Endothelial cell of umbilical vein (primary cell): ENCODE measurements around the gene PRPSAP1. TPM values are rescaled to one million over a fixed set of nuclear protein-coding genes. Genes with fewer than 3 reads are reported as not detected.

Source experiments
- BruUV-seq: library from RNA; stranded (reverse); fragments of 400-500 nt; replicated peaks from 2 replicates; lab custom pipeline; 2021; lab: Mats Ljungman, UMichigan
- CTCF ChIA-PET: fragments of 300-600, 350-600 bp; sonication (Branson Sonifier 250); formaldehyde crosslinking; loops from one replicate; lab custom pipeline; 2021; ENCODE audit warnings: antibody characterized with exemption, inconsistent platforms; lab: Charles Lee
- POLR2A ChIA-PET: fragments of 300-600, 350-600 bp; sonication (Branson Sonifier 250); formaldehyde crosslinking; loops from one replicate; lab custom pipeline; 2021; ENCODE audit warnings: antibody characterized with exemption, inconsistent platforms; lab: Charles Lee
- DNase-seq: peaks from one replicate; pipeline ENCODE4 v3.0.0-alpha.2; 2011; ENCODE audit warnings: low read depth, low spot score
- FAIRE-seq: peaks from 2 replicates; lab custom pipeline; 2011; peaks lifted over from hg19 to GRCh38; lab: Jason Lieb, UNC
- H2AFZ ChIP-seq: 2 replicates; pipeline ENCODE4 v1.6.0; 2012; ENCODE audit warnings: low read depth, low read length, control low read depth, inconsistent platforms
- H3K27ac ChIP-seq: 2 replicates; pipeline ENCODE4 v1.5.1; 2011; ENCODE audit warnings: low read depth, mild to moderate bottlenecking, control low read depth, low read length, moderate library complexity; ENCODE audit not compliant: insufficient read depth
- H3K27me3 ChIP-seq, 2 experiments: 2 replicates each; pipeline versions ENCODE4 v1.6.0 to v1.6.1; 2011; ENCODE audit warnings: low read length in 2 of 2, mixed read lengths in 1 of 2; ENCODE audit not compliant: control insufficient read depth in 2 of 2, insufficient read depth in 2 of 2
- H3K36me3 ChIP-seq, 2 experiments: 2 replicates in 1 of 2; 3 replicates in 1 of 2; pipeline ENCODE4 v1.5.1; 2011; ENCODE audit warnings: low read length in 2 of 2, mild to moderate bottlenecking in 1 of 2, moderate library complexity in 1 of 2; ENCODE audit not compliant: control insufficient read depth in 2 of 2, insufficient read depth in 2 of 2; ENCODE audit errors: extremely low read depth in 1 of 2
- H3K4me1 ChIP-seq: 3 replicates; pipeline ENCODE4 v1.5.1; 2011; ENCODE audit warnings: mild to moderate bottlenecking, low read length; ENCODE audit not compliant: control insufficient read depth, insufficient read depth; ENCODE audit errors: extremely low read depth
- H3K4me2 ChIP-seq: 2 replicates; pipeline ENCODE4 v1.6.1; 2011; ENCODE audit warnings: low read length, control low read depth, mixed read lengths; ENCODE audit not compliant: insufficient read depth
- H3K4me3 ChIP-seq, 3 experiments: fragments of 200-600 bp in 1 of 3; sonication (generic), shearing (Covaris generic) in 1 of 3; replicated peaks in 1 of 3; 2 replicates each; pipeline ENCODE4 v1.5.1; 2011 to 2016; ENCODE audit warnings: control low read depth in 3 of 3, low read length in 3 of 3, mild to moderate bottlenecking in 2 of 3, inconsistent platforms in 1 of 3, low read depth in 1 of 3, moderate library complexity in 1 of 3; ENCODE audit not compliant: insufficient read depth in 1 of 3
- H3K79me2 ChIP-seq: 2 replicates; pipeline ENCODE4 v1.6.0; 2012; ENCODE audit warnings: low read length, inconsistent platforms; ENCODE audit not compliant: control insufficient read depth, insufficient read depth
- H3K9ac ChIP-seq: replicated peaks from 2 replicates; pipeline ENCODE3; 2011; ENCODE audit warnings: low read length, control low read depth; ENCODE audit not compliant: insufficient read depth; ENCODE audit errors: extremely low read depth
- H3K9me1 ChIP-seq: replicated peaks from 3 replicates; pipeline ENCODE4 v1.6.0; 2011; ENCODE audit warnings: mild to moderate bottlenecking, low read length; ENCODE audit not compliant: control insufficient read depth, insufficient read depth; ENCODE audit errors: extremely low read depth
- H3K9me3 ChIP-seq: replicated peaks from 2 replicates; pipeline ENCODE4 v1.5.1; 2012; ENCODE audit warnings: low read length, inconsistent platforms; ENCODE audit not compliant: control insufficient read depth, insufficient read depth
- H4K20me1 ChIP-seq: replicated peaks from 2 replicates; pipeline ENCODE3; 2011; ENCODE audit warnings: mild to moderate bottlenecking, low read length; ENCODE audit not compliant: control insufficient read depth, insufficient read depth; ENCODE audit errors: extremely low read depth
- CTCF ChIP-seq, 2 donors: IDR thresholded peaks; 1 replicate in 1 of 2; 2 replicates in 1 of 2; pipeline ENCODE4 v1.5.1; 2011; ENCODE audit warnings: low read length in 2 of 2, mild to moderate bottlenecking in 2 of 2, moderate library complexity in 2 of 2, control low read depth in 1 of 2, inconsistent platforms in 1 of 2, low read depth in 1 of 2; ENCODE audit not compliant: insufficient read depth in 1 of 2; ENCODE audit errors: extremely low read depth in 1 of 2
- EZH2 ChIP-seq: IDR thresholded peaks from 2 replicates; pipeline ENCODE4 v1.6.1; 2012; ENCODE audit warnings: borderline replicate concordance, low read depth, mild to moderate bottlenecking, moderate library complexity, low read length, inconsistent platforms; ENCODE audit not compliant: severe bottlenecking
- FOS ChIP-seq: IDR thresholded peaks from 2 replicates; pipeline ENCODE4 v1.6.1; 2011; ENCODE audit warnings: mild to moderate bottlenecking, low read length, moderate library complexity, borderline replicate concordance; ENCODE audit not compliant: insufficient read depth
- GATA2 ChIP-seq: IDR thresholded peaks from 2 replicates; pipeline ENCODE4 v1.7.0; 2011; ENCODE audit warnings: low read depth, mild to moderate bottlenecking, moderate library complexity, mixed read lengths, low read length; ENCODE audit not compliant: insufficient read length, insufficient read depth
- JUN ChIP-seq: IDR thresholded peaks from 2 replicates; pipeline ENCODE4 v1.6.1; 2011; ENCODE audit warnings: borderline replicate concordance, low read depth; ENCODE audit not compliant: insufficient read length, insufficient read depth
- MAX ChIP-seq: IDR thresholded peaks from 2 replicates; pipeline ENCODE4 v1.6.1; 2011; ENCODE audit not compliant: insufficient read depth, insufficient read length
- MYC ChIP-seq: IDR thresholded peaks from one replicate; pipeline ENCODE4 v1.6.1; 2011; ENCODE audit warnings: mild to moderate bottlenecking, low read depth, low read length
- POLR2A ChIP-seq: IDR thresholded peaks from 2 replicates; pipeline ENCODE4 v1.6.1; 2012; ENCODE audit warnings: low read depth, mild to moderate bottlenecking, control low read depth, low read length
- POLR2AphosphoS5 ChIP-seq: IDR thresholded peaks from 2 replicates; pipeline ENCODE4 v1.6.1; 2012; ENCODE audit warnings: low read depth, mild to moderate bottlenecking, control low read depth, low read length, moderate library complexity; ENCODE audit not compliant: insufficient read depth
- dilution Hi-C: fragments of 300-500 bp; cut with MboI; formaldehyde crosslinking; loops from one replicate; pipeline ENCODE4 v1.15.0; 2019; ENCODE audit warnings: low sequenced_read_pairs; ENCODE audit not compliant: extremely low pct_ligation_motif_present
- intact Hi-C: fragments of 100-400 bp; cut with micrococcal nuclease; formaldehyde crosslinking; loops from one replicate; pipeline ENCODE4 v1.10.0; 2022
- polyA plus RNA-seq, 4 experiments: library from polyadenylated mRNA; depleted of rRNA in 3 of 4; stranded (reverse) in 3 of 4; unstranded in 1 of 4; fragments of >200 nt; gene quantifications; 2 replicates each; pipeline versions ENCODE4 v1.2.1 to v1.2.3, GENCODE V29; 2011 to 2012; ENCODE audit warnings: missing spikeins in 1 of 4
- total RNA-seq: library from RNA; stranded (reverse); gene quantifications from 2 replicates; pipeline ENCODE4 v1.2.3, GENCODE V29; 2021

Gene PRPSAP1
- total and polyA plus RNA-seq, 2 donors (not counting 3 experiments of a cell fraction or from before 2014, with no cell fraction given), result 90.2 to 123 TPM

GRCh38 chr17:76273445-76274111 lies 80.1 kb downstream of the PRPSAP1 start:
- Histone ChIP-seq H3K79me2 (peaks cover 9% of the 10 kb centered on the region), H3K4me2 (no peak overlapping the region), H3K9me1 (no peaks in the 10 kb centered on the region), H3K9ac (no peak overlapping the region), H3K4me1 (no peaks in the 10 kb centered on the region), H2AFZ (no peak overlapping the region), H3K9me3 (no peaks in the 10 kb centered on the region), H3K36me3 (peaks cover 0 to 8% of the 10 kb centered on the region in 2 experiments), H3K27ac (no peak overlapping the region), H3K4me3 (no peak overlapping the region), H3K27me3 (no peaks in the 10 kb centered on the region), H4K20me1 (no peaks in the 10 kb centered on the region)
- TF ChIP-seq JUN (no peak), POLR2AphosphoS5 (no peak), MYC (no peak), CTCF (IDR thresholded peaks at IDR 0.05; ENCODE audit: extremely low read depth in 1 of 2, insufficient read depth in 1 of 2, low read depth in 1 of 2, low read length in 2 of 2) (no peak), GATA2 (no peak), EZH2 (no peak), MAX (no peak), POLR2A (no peak), FOS (no peak)
- BruUV-seq, result no TSS peak
- intact Hi-C loops, result loop anchor here (10.0 kb wide), 1 partner anchor 259 kb away; no protein-coding TSS in a partner anchor
- ChIA-PET POLR2A (interaction anchor here (1.9 kb wide), 1 partner anchor 9 kb away, joined by 4 read pairs; the partner anchor contains the start of gene UBALD2), CTCF (interaction anchor here (1.0 to 14.1 kb wide), 5 partner anchors 17 to 152 kb away, joined by 3 to 320 read pairs (median 5); no protein-coding TSS in a partner anchor)
- dilution Hi-C loops, result no loop called here
- FAIRE-seq (no peak), DNase-seq (no peak)
